Thyroid gland (tissue), 4 donors: Measurements from ENCODE around the gene DNM3. TPM values are rescaled to one million over a fixed set of nuclear protein-coding genes. Genes with fewer than 3 reads are reported as not detected.

Source experiments
- DNase-seq, 2 donors: peaks; one replicate each; pipeline ENCODE4 v3.0.0-alpha.2; 2019
- H3K27ac ChIP-seq, 3 donors: fragments of 200-600 bp; sonication (generic); 1 replicate in 2 of 3; 2 replicates in 1 of 3; pipeline ENCODE4 v1.5.1; 2016 to 2019; ENCODE audit warnings: mild to moderate bottlenecking in 1 of 3, moderate library complexity in 1 of 3
- H3K27me3 ChIP-seq: fragments of 200-600 bp; sonication (generic); one replicate; pipeline ENCODE4 v1.5.1; 2019
- H3K36me3 ChIP-seq, 2 donors: fragments of 200-600 bp; sonication (generic); one replicate each; pipeline ENCODE4 v1.5.1; 2016 to 2019
- H3K4me1 ChIP-seq, 2 donors: fragments of 200-600 bp; sonication (generic); one replicate each; pipeline ENCODE4 v1.5.1; 2017 to 2019
- H3K4me3 ChIP-seq, 3 donors: fragments of 200-600 bp; sonication (generic); replicated peaks in 1 of 3; 1 replicate in 2 of 3; 2 replicates in 1 of 3; pipeline ENCODE4 v1.5.1; 2016; ENCODE audit warnings: mild to moderate bottlenecking in 1 of 3
- H3K9me3 ChIP-seq: fragments of 200-600 bp; sonication (generic); one replicate; pipeline ENCODE4 v1.5.1; 2017
- CTCF ChIP-seq, 6 experiments: fragments of 200-600 bp in 3 of 6; fragments of 450-650 bp in 3 of 6; sonication (generic) in 3 of 6; IDR thresholded peaks; one replicate each; pipeline ENCODE4 v1.5.1; 2016 to 2019; ENCODE audit warnings: antibody characterized with exemption in 6 of 6, mild to moderate bottlenecking in 2 of 6, inconsistent platforms in 1 of 6, moderate library complexity in 1 of 6
- POLR2A ChIP-seq, 2 donors: fragments of 450-650 bp; IDR thresholded peaks; one replicate each; pipeline ENCODE4 v1.6.1; 2017; ENCODE audit warnings: antibody characterized with exemption in 2 of 2, mild to moderate bottlenecking in 2 of 2, moderate library complexity in 1 of 2
- WGBS, 2 donors: methylation state at CpG; one replicate each; pipeline ENCODE4 v1.1.5; 2017; 5-methylcytosine and 5-hydroxymethylcytosine counted together
- intact Hi-C: fragments of 100-400 bp; cut with DNase I; formaldehyde crosslinking; loops from one replicate; pipeline ENCODE4 v1.15.1; 2023
- total RNA-seq, 4 donors: library from RNA; depleted of rRNA; stranded (reverse); fragments of >200 nt; gene quantifications; one replicate each; pipeline ENCODE4 v1.2.3, GENCODE V29; 2016

The DNM3 gene
- total RNA-seq, 4 donors from 2014 or later, result 9.0 to 13.6 (median 10.8) TPM

GRCh38 chr1:172324086-172324485 lies 482.8 kb downstream of the DNM3 start:
- no peaks in the 10 kb centered on the region for H3K27me3 ChIP-seq
- intact Hi-C loops, result no loop called here
- H3K27ac ChIP-seq, result no peak overlapping the region
- WGBS, 2 donors, result 91 to 95% methylated on average over 5 of the region's 5 CpGs
- no peaks in the 10 kb centered on the region for H3K9me3 ChIP-seq
- H3K36me3 ChIP-seq, result no peaks in the 10 kb centered on the region
- DNase-seq, result no peak
- peaks cover 14 to 20% of the 10 kb centered on the region in 2 donors for H3K4me1 ChIP-seq
- no peak overlapping the region for H3K4me3 ChIP-seq
- TF ChIP-seq CTCF (IDR thresholded peaks at IDR 0.05) (no peak), POLR2A (IDR thresholded peaks at IDR 0.05) (no peak)

- H3K27me3 ChIP-seq, result no peaks in the 10 kb centered on the region
- TF ChIP-seq CTCF (IDR thresholded peaks at IDR 0.05) (no peak), POLR2A (IDR thresholded peaks at IDR 0.05) (no peak)
- intact Hi-C loops, result no loop called here
- H3K36me3 ChIP-seq, result no peaks in the 10 kb centered on the region
- no peak overlapping the region for H3K27ac ChIP-seq
- H3K4me1 ChIP-seq, result peaks cover 14 to 20% of the 10 kb centered on the region in 2 donors
- no peak overlapping the region for H3K4me3 ChIP-seq
- 87 to 88% methylated on average over 1 of the region's 1 CpG for WGBS, 2 donors
- H3K9me3 ChIP-seq, result no peaks in the 10 kb centered on the region
- no peak for DNase-seq
Observed at GRCh38 chr1:172324761-172325160, 483.5 kb downstream of the DNM3 start.

GRCh38 chr1:172325531-172325930 lies 484.2 kb downstream of the DNM3 start:
- Histone ChIP-seq H3K27ac (no peak overlapping the region), H3K27me3 (no peaks in the 10 kb centered on the region), H3K4me1 (peaks cover 14 to 20% of the 10 kb centered on the region in 2 donors), H3K4me3 (no peak overlapping the region), H3K9me3 (no peaks in the 10 kb centered on the region), H3K36me3 (no peaks in the 10 kb centered on the region)
- WGBS, 2 donors, result 77 to 85% methylated on average over 2 of the region's 2 CpGs
- no peak for DNase-seq
- intact Hi-C loops, result no loop called here
- TF ChIP-seq POLR2A (IDR thresholded peaks at IDR 0.05), result no peak

- intact Hi-C loops, result no loop called here
- 94 to 95% methylated on average over 2 of the region's 2 CpGs for WGBS, 2 donors
- TF ChIP-seq CTCF (IDR thresholded peaks at IDR 0.05) (no peak), POLR2A (IDR thresholded peaks at IDR 0.05) (no peak)
Observed at GRCh38 chr1:172326136-172326535, 484.8 kb downstream of the DNM3 start.

GRCh38 chr1:172328266-172328665 lies 487.0 kb downstream of the DNM3 start:
- intact Hi-C loops, result no loop called here

More at GRCh38 chr1:172326136-172326535, 484.8 kb downstream of the DNM3 start:
- no peaks in the 10 kb centered on the region for H3K9me3 ChIP-seq
- no peaks in the 10 kb centered on the region for H3K36me3 ChIP-seq
- H3K27me3 ChIP-seq, result no peaks in the 10 kb centered on the region
- H3K4me3 ChIP-seq, result no peak overlapping the region
- no peak overlapping the region for H3K27ac ChIP-seq
- H3K4me1 ChIP-seq, result peaks cover 9 to 20% of the 10 kb centered on the region in 2 donors
- no peak for DNase-seq

More at GRCh38 chr1:172328266-172328665, 487.0 kb downstream of the DNM3 start:
- WGBS, 2 donors, result 91 to 92% methylated on average over 4 of the region's 4 CpGs
- no peak for TF ChIP-seq POLR2A (IDR thresholded peaks at IDR 0.05)
- no peak for TF ChIP-seq CTCF (IDR thresholded peaks at IDR 0.05)
- Histone ChIP-seq H3K36me3 (no peaks in the 10 kb centered on the region), H3K4me3 (no peak overlapping the region), H3K9me3 (no peaks in the 10 kb centered on the region), H3K27ac (no peak overlapping the region), H3K27me3 (no peaks in the 10 kb centered on the region), H3K4me1 (peaks cover 2 to 4% of the 10 kb centered on the region in 2 donors)
- DNase-seq, result no peak
